ENCODE results near the gene FHOD3. TPM values are rescaled to one million over a fixed set of nuclear protein-coding genes. Genes with fewer than 3 reads are reported as not detected.

Gene FHOD3
- total RNA-seq, 1 donor from 2014 or later, result 8.9 TPM

DNA sequence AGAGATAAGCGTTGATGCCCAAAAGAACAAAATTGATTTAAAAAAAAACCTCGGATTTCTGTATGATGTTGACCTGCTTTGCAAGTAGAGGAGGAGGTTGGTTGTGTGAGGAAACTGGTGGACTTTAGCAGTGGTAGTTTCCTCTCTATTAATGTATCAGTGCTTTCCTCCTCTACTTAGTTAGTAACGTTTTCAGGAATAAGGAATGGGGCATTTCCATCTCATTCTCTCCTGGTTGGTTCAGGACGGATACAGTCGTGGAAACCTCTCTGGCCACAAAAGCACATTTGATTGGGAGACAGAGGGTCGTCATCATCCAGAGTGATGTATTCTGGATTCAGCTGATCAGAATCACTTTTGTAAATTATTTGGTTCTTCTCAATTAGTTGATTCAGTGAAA, 1.5 kb downstream of the FHOD3 start:
- H3K27me3 Mint-ChIP-seq (ENCODE audit: low read depth), result peaks cover 20% of the 10 kb centered on the region
- no peak overlapping the region for H3K27ac Mint-ChIP-seq (ENCODE audit: unreplicated experiment)
- H3K4me3 Mint-ChIP-seq (ENCODE audit: unreplicated experiment), result peak overlapping the region; percentile 33
- no peak for DNase-seq (ENCODE audit: low spot score)
- peaks cover 2% of the 10 kb centered on the region for H3K36me3 Mint-ChIP-seq (ENCODE audit: low read depth)
- H3K4me1 Mint-ChIP-seq (ENCODE audit: low read depth), result peaks cover 5% of the 10 kb centered on the region
- TF ChIP-seq, protein P1, sequence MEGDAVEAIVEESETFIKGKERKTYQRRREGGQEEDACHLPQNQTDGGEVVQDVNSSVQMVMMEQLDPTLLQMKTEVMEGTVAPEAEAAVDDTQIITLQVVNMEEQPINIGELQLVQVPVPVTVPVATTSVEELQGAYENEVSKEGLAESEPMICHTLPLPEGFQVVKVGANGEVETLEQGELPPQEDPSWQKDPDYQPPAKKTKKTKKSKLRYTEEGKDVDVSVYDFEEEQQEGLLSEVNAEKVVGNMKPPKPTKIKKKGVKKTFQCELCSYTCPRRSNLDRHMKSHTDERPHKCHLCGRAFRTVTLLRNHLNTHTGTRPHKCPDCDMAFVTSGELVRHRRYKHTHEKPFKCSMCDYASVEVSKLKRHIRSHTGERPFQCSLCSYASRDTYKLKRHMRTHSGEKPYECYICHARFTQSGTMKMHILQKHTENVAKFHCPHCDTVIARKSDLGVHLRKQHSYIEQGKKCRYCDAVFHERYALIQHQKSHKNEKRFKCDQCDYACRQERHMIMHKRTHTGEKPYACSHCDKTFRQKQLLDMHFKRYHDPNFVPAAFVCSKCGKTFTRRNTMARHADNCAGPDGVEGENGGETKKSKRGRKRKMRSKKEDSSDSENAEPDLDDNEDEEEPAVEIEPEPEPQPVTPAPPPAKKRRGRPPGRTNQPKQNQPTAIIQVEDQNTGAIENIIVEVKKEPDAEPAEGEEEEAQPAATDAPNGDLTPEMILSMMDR (IDR thresholded peaks at IDR 0.05), result no peak
- no peaks in the 10 kb centered on the region for H3K9me3 Mint-ChIP-seq (ENCODE audit: low read depth)

DNA sequence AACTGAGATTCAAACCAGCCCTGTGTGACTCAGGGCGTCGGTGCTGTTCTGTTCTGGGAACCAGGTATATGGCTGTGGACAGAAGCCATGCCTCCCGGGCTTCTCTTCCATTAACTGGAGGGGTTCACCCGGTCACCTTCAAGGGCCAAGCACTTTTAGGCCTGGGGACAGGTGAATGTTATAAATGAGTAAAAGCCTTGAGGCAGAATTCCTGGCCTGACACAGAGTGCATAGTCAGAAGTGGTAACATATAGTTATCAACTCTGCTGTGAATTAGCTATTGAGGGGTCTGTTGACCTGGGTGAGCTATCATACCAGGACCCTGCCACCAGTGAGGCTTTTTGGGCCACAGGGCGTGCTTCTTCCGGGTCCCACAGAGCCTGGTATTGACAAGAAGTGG, 2.7 kb downstream of the FHOD3 start:
- DNase-seq (ENCODE audit: low spot score), result no peak
- Mint-ChIP-seq H3K4me3 (ENCODE audit: unreplicated experiment) (no peak overlapping the region), H3K9me3 (ENCODE audit: low read depth) (no peaks in the 10 kb centered on the region), H3K36me3 (ENCODE audit: low read depth) (peaks cover 2% of the 10 kb centered on the region), H3K4me1 (ENCODE audit: low read depth) (peaks cover 5% of the 10 kb centered on the region), H3K27me3 (ENCODE audit: low read depth) (peaks cover 20% of the 10 kb centered on the region), H3K27ac (ENCODE audit: unreplicated experiment) (no peak overlapping the region)
- TF ChIP-seq, protein P1 (IDR thresholded peaks at IDR 0.05), result no peak

- DNase-seq (ENCODE audit: low spot score), result no peak
- peaks cover 5% of the 10 kb centered on the region for H3K4me1 Mint-ChIP-seq (ENCODE audit: low read depth)
- TF ChIP-seq, protein P1 (IDR thresholded peaks at IDR 0.05), result no peak
- no peaks in the 10 kb centered on the region for H3K9me3 Mint-ChIP-seq (ENCODE audit: low read depth)
- H3K27ac Mint-ChIP-seq (ENCODE audit: unreplicated experiment), result peak overlapping the region; percentile 63
- H3K36me3 Mint-ChIP-seq (ENCODE audit: low read depth), result peaks cover 2% of the 10 kb centered on the region
- no peak overlapping the region for H3K4me3 Mint-ChIP-seq (ENCODE audit: unreplicated experiment)
- H3K27me3 Mint-ChIP-seq (ENCODE audit: low read depth), result peaks cover 24% of the 10 kb centered on the region
Measured at GRCh38 chr18:36301884-36302283, 4.4 kb downstream of the FHOD3 start.

- no peak overlapping the region for H3K4me3 Mint-ChIP-seq (ENCODE audit: unreplicated experiment)
- H3K27ac Mint-ChIP-seq (ENCODE audit: unreplicated experiment), result no peak overlapping the region
- H3K27me3 Mint-ChIP-seq (ENCODE audit: low read depth), result peaks cover 24% of the 10 kb centered on the region
- no peaks in the 10 kb centered on the region for H3K9me3 Mint-ChIP-seq (ENCODE audit: low read depth)
- H3K36me3 Mint-ChIP-seq (ENCODE audit: low read depth), result peaks cover 2% of the 10 kb centered on the region
- H3K4me1 Mint-ChIP-seq (ENCODE audit: low read depth), result peaks cover 5% of the 10 kb centered on the region
- TF ChIP-seq, protein P1 (IDR thresholded peaks at IDR 0.05), result no peak
- DNase-seq (ENCODE audit: low spot score), result no peak
Measured at GRCh38 chr18:36302676-36303075, 5.2 kb downstream of the FHOD3 start.

- TF ChIP-seq, protein P1 (IDR thresholded peaks at IDR 0.05), result no peak
- peaks cover 2% of the 10 kb centered on the region for H3K36me3 Mint-ChIP-seq (ENCODE audit: low read depth)
- no peak overlapping the region for H3K4me3 Mint-ChIP-seq (ENCODE audit: unreplicated experiment)
- H3K4me1 Mint-ChIP-seq (ENCODE audit: low read depth), result peaks cover 5% of the 10 kb centered on the region
- H3K9me3 Mint-ChIP-seq (ENCODE audit: low read depth), result no peaks in the 10 kb centered on the region
- DNase-seq (ENCODE audit: low spot score), result no peak
- H3K27ac Mint-ChIP-seq (ENCODE audit: unreplicated experiment), result no peak overlapping the region
- H3K27me3 Mint-ChIP-seq (ENCODE audit: low read depth), result peaks cover 24% of the 10 kb centered on the region
Measured at GRCh38 chr18:36303211-36303844, 5.8 kb downstream of the FHOD3 start.

All from chondrocyte (in vitro differentiated cells).